NCI-H82 treated with DMSO at 0.1 percent for 48 hours (cell line): Measurements from ENCODE around the gene SELENOO.
"Not testable (repeated sequence)": the region's sequence is repeated elsewhere in the genome, so short reads cannot be mapped to it uniquely, and the experiment has no call there.

Experiments
- DNase-seq: peaks from one replicate; lab custom pipeline; 2025; ENCODE audit not compliant: unreplicated experiment; lab: John Stamatoyannopoulos, UW

Gene SELENOO

GRCh38 chr22:50200461-50201190, at the start of gene SELENOO:
TSS of gene SELENOO (plus strand) at chr22:50201011. CDS start at chr22:50201037, 26 bp downstream.
- DNase-seq: peak; percentile 58

DNA sequence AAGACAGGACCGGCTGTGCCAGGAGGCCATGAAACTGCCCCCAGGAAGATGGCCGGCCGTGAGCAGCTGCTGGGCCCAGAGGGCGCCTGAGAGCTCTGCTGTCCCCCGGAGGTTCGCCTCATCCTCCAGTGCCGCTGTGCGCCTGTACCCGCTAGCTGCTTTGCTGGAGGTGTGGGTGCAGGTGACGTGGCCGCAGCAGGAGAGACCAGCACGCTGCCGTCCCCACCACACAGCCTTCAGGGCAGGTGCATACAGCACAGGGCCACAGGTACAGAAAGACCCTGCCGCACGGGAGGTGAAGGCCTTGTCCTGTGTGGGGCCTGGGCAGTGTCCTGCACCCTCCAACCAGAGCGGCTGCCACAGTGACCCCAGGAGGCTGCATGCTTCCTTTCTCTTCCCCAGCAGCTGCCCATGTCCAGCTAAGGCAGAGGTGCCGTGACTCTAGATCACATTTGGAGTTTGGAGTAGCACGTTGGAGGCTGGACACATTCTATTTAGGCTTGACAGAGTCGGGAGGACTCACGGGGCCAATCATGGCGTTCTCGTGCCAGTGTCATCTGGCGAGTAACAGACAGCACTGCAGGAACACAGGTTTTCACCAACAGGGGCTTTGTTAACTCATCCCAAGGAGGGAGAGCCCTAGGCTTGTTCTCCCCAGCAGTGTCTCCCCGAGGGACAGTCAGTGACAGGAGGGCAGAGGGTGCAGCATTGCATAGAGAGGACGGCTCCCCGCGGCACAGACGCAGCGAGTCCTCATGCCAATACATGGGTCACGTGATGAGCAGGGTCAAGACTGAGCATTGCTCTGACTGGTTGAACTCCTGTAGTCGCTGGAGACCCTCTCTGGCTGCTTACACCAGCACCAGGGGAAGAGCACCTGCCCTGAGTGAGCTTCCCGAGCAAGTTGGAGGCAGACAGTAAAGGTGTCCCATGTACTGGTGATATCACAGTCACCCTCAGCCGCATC, 49.0 kb upstream of the SELENOO start:
- DNase-seq: no peak

- no peak for DNase-seq
These were observed 47.6 kb upstream of the SELENOO start for GRCh38 chr22:50153056-50153755.

DNA sequence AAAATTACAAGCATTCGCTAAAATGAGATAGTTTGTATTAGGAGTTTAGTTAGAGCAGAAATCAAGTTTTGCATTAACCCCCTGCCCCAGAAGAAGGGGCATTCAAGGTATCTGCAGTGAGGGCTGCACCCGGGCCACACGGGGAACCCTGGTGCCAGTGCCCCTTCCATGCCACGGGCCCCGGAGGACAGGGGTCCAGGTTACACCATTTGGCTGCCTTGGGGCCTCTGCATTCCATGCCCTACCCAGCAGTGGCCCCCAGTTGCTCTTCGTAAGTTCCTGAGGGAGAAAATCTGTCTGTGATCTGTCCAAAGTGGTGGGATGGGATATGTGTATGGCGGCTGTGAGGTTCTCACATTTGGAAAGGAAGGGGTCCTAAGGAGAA, 47.1 kb upstream of the SELENOO start:
- no peak for DNase-seq

GRCh38 chr22:50157709-50158375, 43.0 kb upstream of the SELENOO start:
- DNase-seq: no peak

DNA sequence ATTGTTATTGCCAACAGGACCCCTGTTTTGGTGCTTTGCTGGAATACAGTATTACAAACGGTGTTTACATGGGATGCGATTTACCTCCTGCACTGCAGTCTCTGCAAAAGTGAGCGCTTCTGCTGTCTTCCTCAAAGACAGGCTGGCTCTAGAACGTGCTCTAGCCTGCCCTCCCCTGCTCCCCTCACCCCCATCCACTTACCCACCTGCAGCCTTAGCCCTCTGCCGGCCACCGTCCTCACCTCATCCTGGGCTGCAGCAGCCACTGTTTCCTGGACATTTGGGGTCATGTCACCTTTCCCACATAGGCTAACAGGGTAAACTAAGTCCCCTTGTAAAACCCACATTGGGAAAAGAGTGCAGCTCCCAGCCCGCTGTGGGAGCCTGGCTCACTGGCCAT, 39.9 kb upstream of the SELENOO start:
- DNase-seq: no peak

- DNase-seq: no peak
These were observed 39.1 kb upstream of the SELENOO start for GRCh38 chr22:50161508-50162390.

GRCh38 chr22:50162391-50162956, 38.3 kb upstream of the SELENOO start:
- DNase-seq: no peak

- no peak for DNase-seq
These were observed 35.2 kb upstream of the SELENOO start for GRCh38 chr22:50165436-50166123.

- DNase-seq: no peak
These were observed 32.9 kb upstream of the SELENOO start for GRCh38 chr22:50167689-50168489.

- DNase-seq: not testable (repeated sequence)
These were observed 32.2 kb upstream of the SELENOO start for GRCh38 chr22:50168490-50169180.

DNA sequence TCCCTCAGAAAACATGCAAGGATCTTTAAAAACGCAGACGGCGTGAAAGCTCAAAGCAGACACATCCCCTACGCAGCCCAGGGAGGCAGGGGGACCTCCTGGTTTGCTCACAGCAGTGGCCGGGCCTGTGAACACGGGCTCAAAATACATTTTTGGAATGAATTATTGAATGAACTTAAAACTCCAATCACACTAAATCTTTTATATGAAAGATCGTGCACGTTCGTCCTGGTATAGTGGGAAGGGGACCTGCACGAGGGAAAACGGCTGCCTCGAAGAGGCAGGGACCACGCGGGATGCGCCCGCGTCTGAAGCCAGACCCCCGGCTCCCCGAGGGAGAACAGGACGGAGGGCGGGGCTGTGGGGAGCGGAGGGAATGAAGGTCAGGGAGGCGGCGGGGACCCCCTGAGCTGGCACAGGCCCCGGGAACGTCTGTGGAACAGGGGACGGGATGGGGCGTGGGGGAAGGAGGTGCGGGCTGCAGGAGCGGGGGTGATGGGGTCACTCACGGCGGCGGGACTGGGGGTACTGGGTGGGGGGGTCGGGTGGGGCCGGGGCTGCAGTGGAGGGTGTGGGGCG, 31.5 kb upstream of the SELENOO start:
- no peak for DNase-seq

GRCh38 chr22:50169774-50170341, 31.0 kb upstream of the SELENOO start:
- no peak for DNase-seq

DNA sequence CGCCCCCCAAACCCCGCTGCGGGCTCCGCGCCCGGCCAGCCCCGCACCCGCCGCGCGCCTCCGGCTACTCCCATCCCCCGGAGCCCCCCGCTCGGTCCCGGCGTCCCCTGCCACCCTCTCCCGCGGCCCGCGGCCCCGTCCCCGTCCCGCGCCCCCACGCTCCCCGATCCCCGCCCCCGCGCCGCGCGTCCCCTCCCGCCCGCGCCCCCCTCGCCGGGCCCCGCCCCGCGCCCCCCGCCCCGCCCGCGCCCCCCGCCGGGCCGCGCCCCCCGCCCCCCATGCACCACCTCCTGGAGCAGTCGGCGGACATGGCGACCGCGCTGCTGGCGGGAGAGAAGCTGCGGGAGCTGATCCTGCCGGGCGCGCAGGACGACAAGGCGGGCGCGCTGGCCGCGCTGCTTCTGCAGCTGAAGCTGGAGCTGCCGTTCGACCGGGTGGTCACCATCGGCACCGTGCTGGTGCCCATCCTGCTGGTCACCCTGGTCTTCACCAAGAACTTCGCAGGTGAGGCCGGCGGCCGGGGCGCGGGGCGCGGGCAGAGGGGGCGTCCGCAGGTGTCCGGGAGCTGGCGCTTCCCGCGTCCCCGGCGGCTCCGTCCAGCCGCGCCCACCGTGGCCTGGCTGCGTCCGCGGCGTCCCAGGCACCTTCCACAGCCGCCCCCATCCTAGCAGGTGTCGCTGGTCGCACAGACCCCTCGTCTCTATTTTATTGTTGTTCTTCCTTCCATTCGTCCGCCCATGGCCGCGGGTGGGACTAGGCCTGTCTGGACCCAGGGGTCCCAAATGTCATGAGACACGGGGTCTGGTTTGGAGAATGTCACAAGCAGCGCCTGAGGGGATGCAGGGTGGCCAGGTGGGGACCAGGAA, 30.1 kb upstream of the SELENOO start, which contains the start of gene PANX2:
Gene PANX2 (plus strand): TSS at position 279 of the 866 bp plus-strand sequence. CDS start 0 bp downstream, at position 279.
- no peak for DNase-seq

- DNase-seq: no peak
These were observed 29.4 kb upstream of the SELENOO start for GRCh38 chr22:50171319-50171964.
